HepG2 (cell line): ENCODE data around the gene RHOBTB3.

Source experiments
- CBX5 ChIP-seq: sonication (generic); formaldehyde crosslinking; IDR thresholded peaks from 2 replicates; pipeline ENCODE4 v1.4.0; 2020; ENCODE audit warnings: missing genetic modification reagents, borderline replicate concordance
- PHF8 ChIP-seq: sonication (generic); formaldehyde crosslinking; IDR thresholded peaks from 2 replicates; pipeline ENCODE4 v1.5.0; 2020; ENCODE audit warnings: missing genetic modification reagents
- RORA ChIP-seq: sonication (generic); formaldehyde crosslinking; IDR thresholded peaks from 2 replicates; pipeline ENCODE4 v1.5.0; 2020; ENCODE audit warnings: mild to moderate bottlenecking, missing genetic modification reagents, moderate library complexity
- ZNF121 ChIP-seq: sonication (generic); formaldehyde crosslinking; IDR thresholded peaks from 2 replicates; pipeline ENCODE4 v1.5.0; 2020; ENCODE audit warnings: mild to moderate bottlenecking, missing genetic modification reagents
- ZNF274 ChIP-seq: sonication (generic); formaldehyde crosslinking; IDR thresholded peaks from 2 replicates; pipeline ENCODE4 v1.5.1; 2020; ENCODE audit warnings: mild to moderate bottlenecking, missing genetic modification reagents
- ZNF460 ChIP-seq: sonication (generic); formaldehyde crosslinking; IDR thresholded peaks from 2 replicates; pipeline ENCODE4 v1.5.1; 2020; ENCODE audit warnings: missing genetic modification reagents, mild to moderate bottlenecking, borderline replicate concordance

DNA sequence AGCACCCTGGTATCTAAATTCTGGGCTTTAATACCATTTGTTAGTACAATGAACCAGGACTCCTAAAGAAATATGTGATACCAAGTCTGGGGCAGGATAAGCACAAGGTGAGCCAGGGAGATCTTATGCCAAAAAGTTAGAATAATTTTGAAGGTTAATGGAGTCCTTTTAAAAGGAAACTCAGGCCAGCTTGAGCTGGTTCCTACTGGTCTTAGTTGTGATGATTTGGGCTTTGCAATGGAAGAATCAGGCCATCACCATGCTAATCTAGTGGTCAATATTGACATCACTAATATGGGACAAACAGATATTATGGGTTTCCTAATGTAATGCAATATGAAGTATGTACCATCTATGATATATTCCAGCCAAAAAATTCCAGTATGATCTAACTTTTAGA is 40.8 kb upstream of the RHOBTB3 start:
- TF ChIP-seq PHF8 (no peak), CBX5 (CRISPR knock-in tag) (no peak), ZNF274 (CRISPR knock-in tag) (no peak), ZNF460 (CRISPR knock-in tag) (no peak), RORA (CRISPR knock-in tag) (no peak), ZNF121 (CRISPR knock-in tag) (no peak)
